Type B pancreatic cell (in vitro differentiated cells): ENCODE data around the gene ITGB6. TPM values are rescaled to one million over a fixed set of nuclear protein-coding genes. Genes with fewer than 3 reads are reported as not detected.
A peak's percentile ranks its signal among the peaks of the same experiment; 100 is the strongest.

Experiments used
- DNase-seq: peaks from one replicate; pipeline ENCODE4 v3.0.0; 2021; ENCODE audit warnings: mixed read lengths; ENCODE audit not compliant: unreplicated experiment; ENCODE audit errors: extremely low spot score
- H3K27ac Mint-ChIP-seq: 2 replicates; pipeline ENCODE4 v1.8.0; 2021; ENCODE audit warnings: mild to moderate bottlenecking, mixed read lengths
- H3K27me3 Mint-ChIP-seq: 2 replicates; pipeline ENCODE4 v1.8.0; 2021; ENCODE audit warnings: mixed read lengths
- H3K36me3 Mint-ChIP-seq: 2 replicates; pipeline ENCODE4 v1.8.0; 2021; ENCODE audit warnings: mixed read lengths
- H3K4me1 Mint-ChIP-seq: one replicate; pipeline ENCODE4 v1.8.0; 2021; ENCODE audit warnings: mixed read lengths; ENCODE audit not compliant: unreplicated experiment
- H3K4me3 Mint-ChIP-seq: 2 replicates; pipeline ENCODE4 v1.8.0; 2021; ENCODE audit warnings: mild to moderate bottlenecking, mixed read lengths
- H3K9me3 Mint-ChIP-seq: 2 replicates; pipeline ENCODE4 v1.8.0; 2021; ENCODE audit warnings: mixed read lengths
- CTCF ChIP-seq: fragments of 200-600 bp; sonication (generic); conservative IDR thresholded peaks from 2 replicates; pipeline ENCODE4 v1.5.0; 2021; ENCODE audit warnings: antibody characterized with exemption, mild to moderate bottlenecking
- total RNA-seq: library from RNA; stranded (reverse); gene quantifications from 2 replicates; pipeline ENCODE4 v1.2.1, GENCODE V29; 2021; ENCODE audit warnings: low replicate concordance

ITGB6 gene
- total RNA-seq, 1 donor from 2014 or later: 3.2 TPM

- TF ChIP-seq CTCF: no peak
- no peaks in the 10 kb centered on the region for H3K9me3 Mint-ChIP-seq
Measured at GRCh38 chr2:160224507-160224906, 24.4 kb upstream of the ITGB6 start.

GRCh38 chr2:160224060-160224459 is 24.0 kb upstream of the ITGB6 start:
- H3K27me3 Mint-ChIP-seq: no peaks in the 10 kb centered on the region
- H3K4me3 Mint-ChIP-seq: no peak overlapping the region
- H3K27ac Mint-ChIP-seq: peak overlapping the region; percentile 77
- no peak for DNase-seq
- H3K9me3 Mint-ChIP-seq: no peaks in the 10 kb centered on the region
- H3K36me3 Mint-ChIP-seq: no peaks in the 10 kb centered on the region
- H3K4me1 Mint-ChIP-seq: peaks cover 69% of the 10 kb centered on the region
- no peak for TF ChIP-seq CTCF

More at GRCh38 chr2:160224507-160224906, 24.4 kb upstream of the ITGB6 start:
- Mint-ChIP-seq H3K4me3 (no peak overlapping the region), H3K27ac (no peak overlapping the region), H3K27me3 (no peaks in the 10 kb centered on the region), H3K36me3 (no peaks in the 10 kb centered on the region), H3K4me1 (peaks cover 71% of the 10 kb centered on the region)
- DNase-seq: no peak

- DNase-seq: no peak
- no peaks in the 10 kb centered on the region for H3K27me3 Mint-ChIP-seq
- H3K4me3 Mint-ChIP-seq: no peak overlapping the region
- peaks cover 68% of the 10 kb centered on the region for H3K4me1 Mint-ChIP-seq
- no peaks in the 10 kb centered on the region for H3K36me3 Mint-ChIP-seq
- no peak for TF ChIP-seq CTCF
- no peaks in the 10 kb centered on the region for H3K9me3 Mint-ChIP-seq
- peak overlapping the region; percentile 77 for H3K27ac Mint-ChIP-seq
Measured at GRCh38 chr2:160223560-160223959, 23.5 kb upstream of the ITGB6 start.

GRCh38 chr2:160222546-160223283 is 22.6 kb upstream of the ITGB6 start:
- H3K4me3 Mint-ChIP-seq: no peak overlapping the region
- H3K27me3 Mint-ChIP-seq: no peaks in the 10 kb centered on the region
- no peak for TF ChIP-seq CTCF
- DNase-seq: no peak
- no peaks in the 10 kb centered on the region for H3K9me3 Mint-ChIP-seq
- H3K27ac Mint-ChIP-seq: peak overlapping the region; percentile 76
- peaks cover 61% of the 10 kb centered on the region for H3K4me1 Mint-ChIP-seq
- H3K36me3 Mint-ChIP-seq: no peaks in the 10 kb centered on the region

GRCh38 chr2:160221391-160222276 is 21.6 kb upstream of the ITGB6 start:
- H3K27ac Mint-ChIP-seq: peak overlapping the region; percentile 76
- no peak for DNase-seq
- H3K9me3 Mint-ChIP-seq: peaks cover 5% of the 10 kb centered on the region
- no peak overlapping the region for H3K4me3 Mint-ChIP-seq
- H3K36me3 Mint-ChIP-seq: no peaks in the 10 kb centered on the region
- TF ChIP-seq CTCF: no peak
- no peaks in the 10 kb centered on the region for H3K27me3 Mint-ChIP-seq
- peaks cover 52% of the 10 kb centered on the region for H3K4me1 Mint-ChIP-seq
